Measurements from ENCODE around the gene GJC1. TPM values are rescaled to one million over a fixed set of nuclear protein-coding genes. Genes with fewer than 3 reads are reported as not detected.

The GJC1 gene
- under 1 TPM in 3 of 5 donors, not detected in 2; 0.09 to 0.93 (median 0.30) TPM for total RNA-seq
- total RNA-seq (2013) = 0.07 TPM
- total RNA-seq = 0 to 8.2 (median 0.12) reads per million in 29 experiments

DNA sequence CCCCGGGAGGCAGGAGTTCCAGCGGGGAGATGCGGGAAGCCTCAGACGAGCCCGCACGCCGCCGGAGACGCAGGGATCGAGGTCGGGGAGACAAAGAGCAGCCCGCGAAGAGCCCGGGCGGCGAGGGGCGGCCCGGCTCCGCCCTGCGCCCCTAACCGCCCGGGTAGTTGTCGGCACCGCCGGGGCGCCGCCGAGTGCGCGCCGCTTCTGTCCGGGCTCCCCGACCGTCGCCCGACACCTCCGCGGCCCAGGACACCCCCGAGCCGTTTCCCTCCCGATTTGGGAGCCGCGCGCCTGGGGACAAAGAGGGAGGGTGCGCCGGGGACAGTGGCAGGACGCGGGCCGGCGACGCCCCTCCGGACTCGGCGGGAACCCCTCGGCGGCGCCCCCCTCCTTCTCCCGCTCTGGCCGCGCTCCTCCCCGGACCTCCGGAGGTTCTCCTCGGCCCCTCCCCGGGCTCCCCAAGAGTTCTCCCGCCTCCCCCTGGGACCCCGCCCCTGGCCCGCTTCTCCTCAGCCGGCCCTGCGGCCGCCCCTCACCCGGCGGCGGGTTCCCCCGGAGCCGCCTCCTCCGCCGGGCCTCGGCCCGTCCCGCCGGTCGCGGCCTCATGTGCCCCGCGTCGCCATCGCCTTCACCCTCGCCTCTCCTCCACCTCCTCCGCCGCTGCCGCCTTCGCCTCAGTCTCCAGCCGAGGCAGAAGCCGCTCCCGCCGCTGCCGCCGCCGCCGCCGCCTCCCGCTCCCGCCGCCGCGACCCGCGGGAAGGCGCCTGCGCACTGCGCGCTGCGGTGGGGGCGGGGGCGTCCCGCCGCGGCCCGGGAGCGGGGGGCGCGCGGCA, at the start of gene GJC1:
Gene GJC1 (minus strand): TSS at position 765 of the 836 bp plus-strand sequence. CDS start 24,470 bp downstream, outside the sequence.
- Mint-ChIP-seq H3K4me3 (peak within 1 kb of the TSS; percentile 78 to 81 (median 79)), H3K9me3 (no peaks in the 10 kb centered on the region), H3K4me1 (peaks cover 9 to 15% (median 11%) of the 10 kb centered on the region in 3 donors), H3K36me3 (no peaks in the 10 kb centered on the region), H3K27ac (peak within 1 kb of the TSS in 1 of 2 donors; percentile 4), H3K27me3 (peaks cover 32 to 73% of the 10 kb centered on the region in 2 donors)
- POLR2A ChIA-PET = interaction anchor here in 1 of 2 donors (0.5 kb wide), 1 partner anchor 141 kb away, joined by 5 read pairs; no protein-coding TSS in a partner anchor
- Histone ChIP-seq H3K27ac (ENCODE audit: low read length) (no peak within 1 kb of the TSS), H3K27me3 (replicated peaks in 1 of 2; ENCODE audit: control insufficient read depth in 2 of 2, extremely low read depth in 1 of 2, insufficient read depth in 2 of 2, low read length in 1 of 2) (peaks cover 8 to 67% of the 10 kb centered on the region in 2 experiments), H3K4me1 (ENCODE audit: control insufficient read depth in 1 of 2, extremely low read depth in 1 of 2, insufficient read depth in 2 of 2, low read length in 2 of 2) (peaks cover 4 to 11% of the 10 kb centered on the region in 2 experiments), H3K4me3 (ENCODE audit: control insufficient read depth in 1 of 2, extremely low read depth in 1 of 2, low read length in 1 of 2) (peak within 1 kb of the TSS; percentile 24 to 70), H3K36me3 (ENCODE audit: control insufficient read depth in 2 of 2, extremely low read depth in 1 of 2, insufficient read depth in 1 of 2, low read length in 1 of 2) (no peaks in the 10 kb centered on the region), H3K9me3 (no peaks in the 10 kb centered on the region)
- CTCF ChIA-PET = no interaction called here
- under 1% methylated on average over 117 of the region's 123 CpGs for WGBS (ENCODE audit: insufficient coverage)
- DNase-seq = peak in 10 of 35 experiments; percentile 3 to 26 (median 10)
- ATAC-seq (replicated peaks in 1 of 4) = peak; percentile 51 to 65 (median 58)

DNA sequence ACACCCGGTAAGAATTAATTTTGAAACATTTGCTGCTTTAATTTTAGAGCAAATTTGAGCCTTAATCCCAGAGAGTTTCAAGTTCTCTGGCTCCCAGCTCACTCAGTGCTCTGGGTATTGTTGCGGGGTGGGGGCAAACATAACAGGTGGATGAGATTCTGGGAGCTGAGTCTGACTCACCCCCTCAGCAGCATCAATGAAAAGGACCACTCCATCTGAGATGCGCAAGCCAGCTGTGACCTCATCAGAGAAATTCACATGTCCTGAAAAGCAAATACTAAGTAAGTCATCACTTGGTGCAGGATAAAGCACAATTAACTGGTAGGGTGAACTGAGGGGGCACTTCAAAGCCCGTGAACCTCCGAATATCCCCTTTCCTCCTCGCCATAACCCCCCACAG, 49.3 kb upstream of the GJC1 start:
- Histone ChIP-seq H3K4me3 (ENCODE audit: control insufficient read depth in 1 of 2, extremely low read depth in 1 of 2, low read length in 1 of 2) (no peak overlapping the region), H3K9me3 (no peaks in the 10 kb centered on the region), H3K36me3 (ENCODE audit: control insufficient read depth in 2 of 2, extremely low read depth in 1 of 2, insufficient read depth in 1 of 2, low read length in 1 of 2) (peaks cover 9 to 86% of the 10 kb centered on the region in 2 donors), H3K4me1 (ENCODE audit: control insufficient read depth in 1 of 2, extremely low read depth in 1 of 2, insufficient read depth in 2 of 2, low read length in 2 of 2) (no peaks in the 10 kb centered on the region), H3K27ac (ENCODE audit: low read length) (no peak overlapping the region), H3K27me3 (replicated peaks in 1 of 2; ENCODE audit: control insufficient read depth in 2 of 2, extremely low read depth in 1 of 2, insufficient read depth in 2 of 2, low read length in 1 of 2) (no peaks in the 10 kb centered on the region)
- no peaks in the 10 kb centered on the region for H3K9me3 Mint-ChIP-seq
- WGBS (ENCODE audit: insufficient coverage) = no CpG with 5 or more reads among the region's 6 CpGs
- ATAC-seq (replicated peaks in 1 of 4) = no peak
- CTCF ChIA-PET = interaction anchor here (0.5 to 1.2 kb wide), 3 partner anchors 18 to 335 kb away, joined by 3 to 10 read pairs (median 3); no protein-coding TSS in a partner anchor
- POLR2A ChIA-PET = no interaction called here
- no peaks in the 10 kb centered on the region for H3K27me3 Mint-ChIP-seq
- no peak overlapping the region for H3K4me3 Mint-ChIP-seq
- no peak overlapping the region for H3K27ac Mint-ChIP-seq
- peaks cover 51% of the 10 kb centered on the region for H3K36me3 Mint-ChIP-seq
- no peak for DNase-seq
- H3K4me1 Mint-ChIP-seq = peaks cover 0 to 3% (median 0%) of the 10 kb centered on the region in 3 donors

DNA sequence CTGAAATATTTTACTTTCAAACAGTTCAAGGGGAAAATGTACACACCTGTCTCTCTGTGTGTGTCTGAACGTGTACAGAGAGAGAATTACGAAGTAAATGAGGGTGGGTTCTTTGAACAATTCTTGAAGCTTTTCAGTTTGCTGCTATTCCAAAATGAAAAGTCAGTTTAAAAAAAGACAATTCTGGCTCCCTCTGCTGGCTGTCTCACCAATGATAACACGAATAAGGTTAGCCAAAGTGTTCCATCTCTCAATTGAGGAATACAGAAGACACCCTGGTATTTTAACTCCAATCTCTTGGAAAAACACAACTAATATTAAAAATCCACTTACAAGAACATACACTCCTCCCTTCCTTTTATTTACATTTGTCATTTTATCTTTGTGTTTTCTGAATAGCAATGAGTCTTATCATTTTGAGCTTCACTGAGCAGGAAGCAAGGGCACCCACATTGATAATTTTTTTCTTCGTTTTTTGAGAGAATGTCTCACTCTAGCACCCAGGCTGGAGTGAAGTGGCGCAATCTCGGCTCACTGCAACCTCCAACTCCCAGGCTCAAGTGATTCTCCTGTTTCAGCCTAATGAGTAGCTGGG, 48.6 kb upstream of the GJC1 start:
- ATAC-seq (replicated peaks in 1 of 4) (no peak), DNase-seq (peak in 10 of 35 experiments; percentile 5 to 48 (median 18))
- Mint-ChIP-seq H3K36me3 (peaks cover 52% of the 10 kb centered on the region), H3K27me3 (no peaks in the 10 kb centered on the region), H3K27ac (no peak overlapping the region), H3K4me1 (peaks cover 0 to 3% (median 0%) of the 10 kb centered on the region in 3 donors), H3K9me3 (no peaks in the 10 kb centered on the region), H3K4me3 (no peak overlapping the region)
- Histone ChIP-seq H3K27ac (ENCODE audit: low read length) (no peak overlapping the region), H3K27me3 (replicated peaks in 1 of 2; ENCODE audit: control insufficient read depth in 2 of 2, extremely low read depth in 1 of 2, insufficient read depth in 2 of 2, low read length in 1 of 2) (no peaks in the 10 kb centered on the region), H3K36me3 (ENCODE audit: control insufficient read depth in 2 of 2, extremely low read depth in 1 of 2, insufficient read depth in 1 of 2, low read length in 1 of 2) (peaks cover 9 to 85% of the 10 kb centered on the region in 2 donors), H3K4me3 (ENCODE audit: control insufficient read depth in 1 of 2, extremely low read depth in 1 of 2, low read length in 1 of 2) (no peak overlapping the region), H3K9me3 (no peaks in the 10 kb centered on the region), H3K4me1 (ENCODE audit: control insufficient read depth in 1 of 2, extremely low read depth in 1 of 2, insufficient read depth in 2 of 2, low read length in 2 of 2) (no peaks in the 10 kb centered on the region)
- ChIA-PET CTCF (interaction anchor here (0.5 to 1.4 kb wide), 5 partner anchors 19 to 336 kb away, joined by 3 to 10 read pairs (median 3); no protein-coding TSS in a partner anchor), POLR2A (no interaction called here)
- 0% methylated on average over 1 of the region's 6 CpGs for WGBS (ENCODE audit: insufficient coverage)

DNA sequence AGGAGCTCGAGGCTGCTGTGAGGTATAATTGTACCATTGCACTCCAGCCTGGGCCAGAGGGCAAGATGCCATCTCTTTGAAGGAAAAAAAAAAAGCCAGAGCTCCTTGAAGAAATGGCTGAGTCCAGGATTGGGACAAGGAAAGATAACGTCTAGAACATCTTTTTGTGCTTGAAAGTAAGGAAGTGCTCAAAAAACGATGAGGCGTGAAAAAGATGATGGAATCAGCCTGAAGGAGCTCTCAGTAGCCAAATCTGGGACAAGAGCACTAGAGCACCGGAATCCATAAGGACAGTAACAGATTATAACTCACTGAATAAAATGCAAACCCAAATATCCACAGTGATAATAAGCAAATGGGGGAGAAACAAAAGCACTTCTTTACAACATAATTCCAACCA, 47.0 kb upstream of the GJC1 start:
- Histone ChIP-seq H3K4me3 (ENCODE audit: control insufficient read depth in 1 of 2, extremely low read depth in 1 of 2, low read length in 1 of 2) (no peak overlapping the region), H3K27me3 (replicated peaks in 1 of 2; ENCODE audit: control insufficient read depth in 2 of 2, extremely low read depth in 1 of 2, insufficient read depth in 2 of 2, low read length in 1 of 2) (no peaks in the 10 kb centered on the region), H3K4me1 (ENCODE audit: control insufficient read depth in 1 of 2, extremely low read depth in 1 of 2, insufficient read depth in 2 of 2, low read length in 2 of 2) (no peaks in the 10 kb centered on the region), H3K27ac (ENCODE audit: low read length) (no peak overlapping the region), H3K9me3 (no peaks in the 10 kb centered on the region), H3K36me3 (ENCODE audit: control insufficient read depth in 2 of 2, extremely low read depth in 1 of 2, insufficient read depth in 1 of 2, low read length in 1 of 2) (peaks cover 2 to 83% of the 10 kb centered on the region in 2 donors)
- Mint-ChIP-seq H3K4me1 (peaks cover 0 to 3% (median 0%) of the 10 kb centered on the region in 3 donors), H3K36me3 (peaks cover 46% of the 10 kb centered on the region), H3K4me3 (no peak overlapping the region), H3K27me3 (no peaks in the 10 kb centered on the region), H3K9me3 (no peaks in the 10 kb centered on the region), H3K27ac (no peak overlapping the region)
- DNase-seq (no peak), ATAC-seq (replicated peaks in 1 of 4) (no peak)
- POLR2A ChIA-PET = interaction anchor here in 1 of 2 donors (0.7 kb wide), 1 partner anchor 804 kb away, joined by 8 read pairs; no protein-coding TSS in a partner anchor
- CTCF ChIA-PET = interaction anchor here (0.6 kb wide), 3 partner anchors 14 to 1079 kb away, joined by 3 to 4 read pairs (median 3); no protein-coding TSS in a partner anchor
- WGBS (ENCODE audit: insufficient coverage) = 86% methylated on average over 2 of the region's 5 CpGs

DNA sequence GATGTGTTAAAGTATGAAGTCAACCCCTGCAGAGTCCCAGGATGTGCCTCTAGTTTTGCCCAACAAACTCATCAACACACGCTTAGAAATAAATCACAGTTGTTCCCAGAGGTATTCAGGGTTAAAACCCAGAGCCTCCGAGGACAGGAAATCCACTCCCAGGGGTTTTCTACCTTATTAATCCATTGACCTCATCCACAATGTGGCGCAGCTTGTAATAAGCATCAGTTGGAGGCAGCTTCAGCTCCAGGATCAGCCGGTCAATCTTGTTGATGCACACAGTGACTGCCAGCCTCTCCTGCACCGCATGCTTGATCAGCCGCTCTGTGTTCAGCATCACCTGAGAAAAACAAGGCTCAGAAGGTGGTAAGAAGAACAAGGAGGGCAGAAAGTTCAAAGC, 45.7 kb upstream of the GJC1 start:
- 91% methylated on average over 5 of the region's 6 CpGs for WGBS (ENCODE audit: insufficient coverage)
- Mint-ChIP-seq H3K4me3 (no peak overlapping the region), H3K27ac (no peak overlapping the region)

DNA sequence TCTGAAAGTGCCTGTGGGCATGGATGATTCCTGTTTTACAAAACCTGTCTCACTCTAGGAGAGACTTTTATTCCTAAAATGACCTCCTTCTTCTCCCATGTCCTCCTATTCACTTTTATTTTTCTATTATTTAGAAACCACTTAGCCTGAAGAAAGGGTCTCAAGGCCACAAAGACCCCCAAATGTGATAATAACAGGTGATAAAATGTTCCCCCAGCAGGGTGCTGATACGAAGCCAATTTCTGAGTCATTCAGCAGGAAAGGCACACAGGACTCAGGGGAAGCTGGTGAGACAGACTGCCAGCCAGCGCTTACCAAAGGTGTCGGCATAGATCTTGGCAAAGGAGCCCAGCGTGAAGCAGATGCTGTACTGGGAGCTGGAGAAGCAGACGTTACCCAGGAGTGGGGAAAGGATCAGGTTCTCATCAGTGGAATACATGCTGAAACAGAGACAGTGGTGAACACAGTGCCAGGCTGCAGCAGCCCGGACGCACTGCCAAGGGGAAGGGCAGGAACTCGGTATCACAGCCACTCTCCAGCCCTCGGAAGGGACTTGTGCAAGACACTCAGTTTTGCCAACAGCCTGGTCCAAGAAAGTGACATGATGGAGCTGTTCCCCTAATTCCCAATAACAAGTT, 42.2 kb upstream of the GJC1 start:
- DNase-seq (no peak), ATAC-seq (replicated peaks in 1 of 4) (no peak)
- POLR2A ChIA-PET = interaction anchor here in 1 of 2 donors (0.8 kb wide), 1 partner anchor 1282 kb away, joined by 8 read pairs; no protein-coding TSS in a partner anchor
- no peak overlapping the region for H3K27ac Mint-ChIP-seq
- peaks cover 12 to 84% of the 10 kb centered on the region in 2 donors for H3K36me3 ChIP-seq (ENCODE audit: control insufficient read depth in 2 of 2, extremely low read depth in 1 of 2, insufficient read depth in 1 of 2, low read length in 1 of 2)
- no peak overlapping the region for H3K27ac ChIP-seq (ENCODE audit: low read length)
- H3K4me1 Mint-ChIP-seq = no peaks in the 10 kb centered on the region
- H3K36me3 Mint-ChIP-seq = peaks cover 55% of the 10 kb centered on the region
- H3K27me3 ChIP-seq (replicated peaks in 1 of 2; ENCODE audit: control insufficient read depth in 2 of 2, extremely low read depth in 1 of 2, insufficient read depth in 2 of 2, low read length in 1 of 2) = no peaks in the 10 kb centered on the region
- H3K4me1 ChIP-seq (ENCODE audit: control insufficient read depth in 1 of 2, extremely low read depth in 1 of 2, insufficient read depth in 2 of 2, low read length in 2 of 2) = no peaks in the 10 kb centered on the region
- no peaks in the 10 kb centered on the region for H3K9me3 ChIP-seq
- H3K4me3 ChIP-seq (ENCODE audit: control insufficient read depth in 1 of 2, extremely low read depth in 1 of 2, low read length in 1 of 2) = no peak overlapping the region
- H3K4me3 Mint-ChIP-seq = no peak overlapping the region
- WGBS (ENCODE audit: insufficient coverage) = 93% methylated on average over 9 of the region's 9 CpGs
- no peaks in the 10 kb centered on the region for H3K9me3 Mint-ChIP-seq
- CTCF ChIA-PET = no interaction called here
- no peaks in the 10 kb centered on the region for H3K27me3 Mint-ChIP-seq

More for the DNA sequence above, 45.7 kb upstream of the GJC1 start:
- Mint-ChIP-seq H3K27me3 (no peaks in the 10 kb centered on the region), H3K36me3 (peaks cover 50% of the 10 kb centered on the region), H3K9me3 (no peaks in the 10 kb centered on the region), H3K4me1 (peaks cover 0 to 3% (median 0%) of the 10 kb centered on the region in 3 donors)
- H3K4me3 ChIP-seq (ENCODE audit: control insufficient read depth in 1 of 2, extremely low read depth in 1 of 2, low read length in 1 of 2) = no peak overlapping the region
- H3K9me3 ChIP-seq = no peaks in the 10 kb centered on the region
- H3K4me1 ChIP-seq (ENCODE audit: control insufficient read depth in 1 of 2, extremely low read depth in 1 of 2, insufficient read depth in 2 of 2, low read length in 2 of 2) = no peaks in the 10 kb centered on the region
- ChIA-PET CTCF (interaction anchor here in 1 of 2 donors (0.7 kb wide), 1 partner anchor 219 kb away, joined by 3 read pairs; no protein-coding TSS in a partner anchor), POLR2A (no interaction called here)
- DNase-seq = no peak
- peaks cover 4 to 82% of the 10 kb centered on the region in 2 donors for H3K36me3 ChIP-seq (ENCODE audit: control insufficient read depth in 2 of 2, extremely low read depth in 1 of 2, insufficient read depth in 1 of 2, low read length in 1 of 2)
- H3K27me3 ChIP-seq (replicated peaks in 1 of 2; ENCODE audit: control insufficient read depth in 2 of 2, extremely low read depth in 1 of 2, insufficient read depth in 2 of 2, low read length in 1 of 2) = no peaks in the 10 kb centered on the region
- no peak for ATAC-seq (replicated peaks in 1 of 4)
- no peak overlapping the region for H3K27ac ChIP-seq (ENCODE audit: low read length)

All from T-cell (primary cell).